Skeletal muscle satellite cell (primary cell): Measurements from ENCODE around the gene LPIN1.

ENCODE experiments used
- H3K27me3 ChIP-seq: 2 replicates; pipeline ENCODE4 v1.7.0; 2013; ENCODE audit warnings: low read length; ENCODE audit not compliant: control insufficient read depth, insufficient read depth
- H3K36me3 ChIP-seq: 2 replicates; pipeline ENCODE4 v1.7.0; 2013; ENCODE audit warnings: mild to moderate bottlenecking, control low read depth, low read length; ENCODE audit not compliant: insufficient read depth
- H3K4me1 ChIP-seq: 2 replicates; pipeline ENCODE4 v1.7.0; 2013; ENCODE audit warnings: low read length; ENCODE audit not compliant: control insufficient read depth, insufficient read depth
- H3K4me2 ChIP-seq: 2 replicates; pipeline ENCODE4 v1.7.0; 2013; ENCODE audit warnings: mild to moderate bottlenecking, low read length
- H3K4me3 ChIP-seq: 2 replicates; pipeline ENCODE4 v1.7.0; 2013; ENCODE audit warnings: low read length
- H3K9ac ChIP-seq: 2 replicates; pipeline ENCODE4 v1.7.0; 2013; ENCODE audit warnings: mild to moderate bottlenecking, low read depth, low read length, moderate library complexity
- H3K9me3 ChIP-seq: replicated peaks from 2 replicates; pipeline ENCODE4 v1.7.0; 2013; ENCODE audit warnings: mild to moderate bottlenecking, control low read depth, low read length

The LPIN1 gene

GRCh38 chr2:11867926-11868325 lies 121.5 kb downstream of the LPIN1 start:
- Histone ChIP-seq H3K9me3 (no peaks in the 10 kb centered on the region), H3K36me3 (no peaks in the 10 kb centered on the region), H3K9ac (no peak overlapping the region), H3K27me3 (peaks cover 1% of the 10 kb centered on the region), H3K4me3 (no peak overlapping the region), H3K4me2 (no peak overlapping the region), H3K4me1 (peaks cover 6% of the 10 kb centered on the region)

- Histone ChIP-seq H3K9ac (no peak overlapping the region), H3K9me3 (no peaks in the 10 kb centered on the region), H3K36me3 (no peaks in the 10 kb centered on the region), H3K27me3 (peaks cover 2% of the 10 kb centered on the region), H3K4me1 (no peaks in the 10 kb centered on the region), H3K4me3 (no peak overlapping the region), H3K4me2 (no peak overlapping the region)
These were observed 123.1 kb downstream of the LPIN1 start for GRCh38 chr2:11869391-11869991.

DNA sequence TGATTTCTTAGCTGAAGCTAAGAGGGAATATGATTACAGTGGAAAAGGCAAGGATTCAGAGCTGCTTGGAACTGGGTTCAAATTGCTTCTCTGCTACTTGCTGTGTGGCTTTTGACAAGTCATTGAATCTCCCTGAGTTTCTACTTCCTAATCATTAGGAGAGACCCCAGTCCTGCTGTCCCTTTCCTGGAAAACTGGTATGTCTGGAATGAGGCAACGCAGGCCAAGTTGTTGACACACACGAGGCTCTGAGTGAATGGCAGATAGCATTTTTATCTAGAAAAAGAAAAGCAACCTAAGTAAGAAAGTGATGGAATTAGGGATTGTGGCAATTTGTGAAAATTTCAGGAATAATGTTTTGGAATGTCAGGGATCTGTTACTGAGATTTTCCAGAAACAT lies 123.6 kb downstream of the LPIN1 start:
- Histone ChIP-seq H3K9me3 (no peaks in the 10 kb centered on the region), H3K27me3 (peaks cover 2% of the 10 kb centered on the region), H3K36me3 (no peaks in the 10 kb centered on the region), H3K4me2 (no peak overlapping the region), H3K4me1 (no peaks in the 10 kb centered on the region), H3K4me3 (no peak overlapping the region), H3K9ac (no peak overlapping the region)

GRCh38 chr2:11870584-11870983 lies 124.2 kb downstream of the LPIN1 start:
- Histone ChIP-seq H3K36me3 (no peaks in the 10 kb centered on the region), H3K9ac (no peak overlapping the region), H3K9me3 (no peaks in the 10 kb centered on the region), H3K27me3 (peaks cover 2% of the 10 kb centered on the region), H3K4me3 (no peak overlapping the region), H3K4me1 (no peaks in the 10 kb centered on the region), H3K4me2 (no peak overlapping the region)

DNA sequence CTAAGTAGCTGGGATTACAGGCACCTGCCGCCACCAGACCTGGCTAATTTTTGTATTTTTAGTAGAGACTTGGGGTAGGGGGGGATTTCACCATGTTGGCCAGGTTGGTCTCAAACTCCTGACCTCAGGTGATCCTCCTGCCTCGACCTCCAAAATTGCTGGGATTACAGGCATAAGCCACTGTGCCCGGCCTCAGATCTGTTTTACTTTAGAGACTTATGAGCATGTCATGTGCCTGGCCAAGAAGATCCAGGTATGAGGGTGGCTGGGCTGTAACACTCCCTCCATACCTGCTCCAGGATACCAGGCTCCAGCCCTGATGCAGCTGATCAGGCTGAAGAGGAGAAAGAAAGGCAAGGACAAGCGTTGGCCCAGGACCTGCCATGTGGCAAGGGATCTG lies 125.0 kb downstream of the LPIN1 start:
- H3K4me1 ChIP-seq = no peaks in the 10 kb centered on the region
- no peak overlapping the region for H3K9ac ChIP-seq
- no peak overlapping the region for H3K4me3 ChIP-seq
- no peak overlapping the region for H3K4me2 ChIP-seq
- peaks cover 3% of the 10 kb centered on the region for H3K27me3 ChIP-seq
- no peaks in the 10 kb centered on the region for H3K9me3 ChIP-seq
- H3K36me3 ChIP-seq = no peaks in the 10 kb centered on the region

- H3K27me3 ChIP-seq = peaks cover 11% of the 10 kb centered on the region
- no peaks in the 10 kb centered on the region for H3K4me1 ChIP-seq
- H3K9ac ChIP-seq = no peak overlapping the region
- no peaks in the 10 kb centered on the region for H3K36me3 ChIP-seq
- H3K4me2 ChIP-seq = no peak overlapping the region
- no peaks in the 10 kb centered on the region for H3K9me3 ChIP-seq
- H3K4me3 ChIP-seq = no peak overlapping the region
These were observed 126.0 kb downstream of the LPIN1 start for GRCh38 chr2:11872247-11872947.

DNA sequence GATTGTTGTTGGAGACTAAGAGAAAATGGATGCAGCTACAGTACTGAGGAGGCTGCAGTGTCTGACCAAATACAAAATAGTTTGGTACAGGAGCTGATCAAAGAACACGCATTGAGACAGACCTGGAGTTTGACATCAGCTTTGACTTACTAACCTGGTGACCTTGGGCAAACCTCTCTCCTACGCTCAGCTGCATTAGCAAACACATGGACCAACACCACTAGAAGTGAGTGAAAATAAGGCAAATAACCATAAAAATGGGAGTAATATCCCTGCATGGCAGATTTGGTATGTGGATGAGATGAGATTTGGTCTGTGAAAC lies 126.5 kb downstream of the LPIN1 start:
- H3K9me3 ChIP-seq = no peaks in the 10 kb centered on the region
- no peak overlapping the region for H3K4me3 ChIP-seq
- H3K4me1 ChIP-seq = no peaks in the 10 kb centered on the region
- no peak overlapping the region for H3K9ac ChIP-seq
- H3K36me3 ChIP-seq = no peaks in the 10 kb centered on the region
- peaks cover 16% of the 10 kb centered on the region for H3K27me3 ChIP-seq
- H3K4me2 ChIP-seq = no peak overlapping the region

DNA sequence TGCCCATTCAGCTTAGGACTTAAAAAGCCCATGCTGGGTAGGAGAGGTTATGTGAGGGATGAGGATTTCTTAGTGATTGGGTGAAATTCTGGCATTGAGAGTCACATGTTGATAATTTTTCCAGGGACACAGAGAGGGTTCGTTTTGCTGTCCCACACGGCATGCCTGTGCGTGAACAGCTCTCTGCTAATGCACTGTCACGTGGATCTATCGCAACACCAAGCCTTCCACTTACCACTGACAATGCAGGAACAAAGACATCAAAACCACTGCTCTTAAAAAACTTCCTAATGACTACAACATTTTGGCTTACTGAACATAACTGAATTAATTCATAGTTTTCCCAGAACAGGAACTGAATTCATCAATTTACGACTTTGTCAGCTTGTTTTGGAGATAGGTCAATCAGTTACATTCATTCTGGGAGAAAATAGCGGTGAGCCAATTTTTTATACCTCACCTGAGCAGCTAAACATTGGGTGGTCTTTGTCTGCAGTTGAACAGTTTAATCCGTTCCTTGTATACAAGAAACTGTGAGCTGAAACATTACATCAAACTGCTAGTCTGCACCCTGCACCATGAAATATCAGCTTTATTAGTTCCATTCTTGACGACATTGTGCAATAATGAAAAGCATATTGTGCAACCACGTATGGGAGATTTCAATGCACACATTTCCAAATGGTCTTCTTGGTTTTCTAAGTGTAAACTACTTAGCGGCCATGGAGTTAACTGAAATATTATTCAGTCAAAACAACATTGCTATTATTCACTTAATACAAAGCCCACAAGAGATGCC lies 127.1 kb downstream of the LPIN1 start:
- no peaks in the 10 kb centered on the region for H3K4me1 ChIP-seq
- H3K4me2 ChIP-seq = no peak overlapping the region
- H3K9me3 ChIP-seq = no peaks in the 10 kb centered on the region
- no peak overlapping the region for H3K9ac ChIP-seq
- H3K27me3 ChIP-seq = peaks cover 23% of the 10 kb centered on the region
- no peaks in the 10 kb centered on the region for H3K36me3 ChIP-seq
- H3K4me3 ChIP-seq = no peak overlapping the region

DNA sequence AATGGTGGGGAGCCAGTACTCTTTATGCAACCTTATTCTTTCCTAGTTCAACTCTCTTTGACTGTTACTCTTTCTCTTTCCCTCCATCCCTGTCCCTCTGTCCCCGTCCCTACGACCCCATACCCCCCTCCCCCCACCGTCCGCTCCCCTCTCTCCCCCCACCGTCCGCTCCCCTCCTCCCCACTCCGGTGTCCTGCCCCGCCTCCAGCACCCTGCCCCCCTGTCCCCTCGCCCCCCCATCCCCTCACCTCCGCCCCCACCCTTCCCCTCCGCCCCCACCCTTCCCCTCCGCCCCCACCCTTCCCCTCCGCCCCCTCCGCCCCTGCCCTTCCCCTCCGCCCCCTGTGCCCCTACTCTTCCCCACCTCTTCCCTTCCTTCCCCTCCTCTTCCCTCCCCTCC lies 128.4 kb downstream of the LPIN1 start:
- H3K4me2 ChIP-seq = no peak overlapping the region
- H3K9me3 ChIP-seq = no peaks in the 10 kb centered on the region
- no peak overlapping the region for H3K4me3 ChIP-seq
- no peak overlapping the region for H3K9ac ChIP-seq
- H3K4me1 ChIP-seq = no peaks in the 10 kb centered on the region
- peaks cover 26% of the 10 kb centered on the region for H3K27me3 ChIP-seq
- no peaks in the 10 kb centered on the region for H3K36me3 ChIP-seq

DNA sequence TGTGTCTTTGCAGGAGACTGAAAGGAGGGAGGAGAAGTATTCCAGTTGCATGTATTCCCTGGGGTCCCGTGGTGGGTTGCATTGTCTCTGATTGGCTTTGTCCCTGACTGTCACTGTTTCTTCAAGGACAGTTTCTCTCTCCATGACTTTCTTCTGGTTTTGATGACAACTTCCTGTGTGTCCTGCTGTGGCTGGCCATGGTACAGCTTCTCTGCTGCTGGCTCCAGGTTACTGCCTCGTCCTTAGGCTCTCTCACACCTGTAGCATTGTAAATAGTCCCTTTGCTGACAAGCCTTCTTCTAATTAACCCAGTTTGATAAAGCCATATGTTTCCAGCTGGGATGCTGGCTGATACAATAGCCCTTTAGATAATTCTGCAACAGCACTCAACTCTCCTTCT lies 129.0 kb downstream of the LPIN1 start:
- H3K4me2 ChIP-seq = no peak overlapping the region
- H3K9me3 ChIP-seq = no peaks in the 10 kb centered on the region
- peaks cover 29% of the 10 kb centered on the region for H3K27me3 ChIP-seq
- no peaks in the 10 kb centered on the region for H3K4me1 ChIP-seq
- no peaks in the 10 kb centered on the region for H3K36me3 ChIP-seq
- H3K9ac ChIP-seq = no peak overlapping the region
- no peak overlapping the region for H3K4me3 ChIP-seq

DNA sequence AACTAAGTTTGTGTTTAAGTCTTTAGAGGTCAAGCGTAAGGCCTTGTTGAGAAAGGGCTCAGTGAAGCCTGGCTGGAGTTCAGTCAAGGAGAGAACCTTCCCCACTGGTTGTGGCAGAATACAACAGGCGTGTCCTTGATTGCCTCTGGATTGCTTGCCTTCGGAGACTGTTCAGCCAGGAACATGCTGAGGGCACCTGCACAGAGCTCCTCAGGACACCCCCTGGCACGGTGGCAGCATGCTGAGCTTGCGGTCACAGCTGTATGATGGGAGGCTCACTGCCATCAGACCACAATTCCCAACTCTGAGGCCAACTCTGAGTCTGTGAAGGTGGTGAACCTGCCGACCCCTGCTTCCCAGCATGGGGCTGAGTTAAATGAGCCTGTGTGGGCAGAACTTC lies 130.0 kb downstream of the LPIN1 start:
- Histone ChIP-seq H3K4me3 (no peak overlapping the region), H3K27me3 (peaks cover 29% of the 10 kb centered on the region), H3K9me3 (no peaks in the 10 kb centered on the region), H3K9ac (no peak overlapping the region), H3K4me1 (no peaks in the 10 kb centered on the region), H3K36me3 (no peaks in the 10 kb centered on the region), H3K4me2 (no peak overlapping the region)
